ENCODE measurements around the gene ZNF280A. TPM values are rescaled to one million over a fixed set of nuclear protein-coding genes. Genes with fewer than 3 reads are reported as not detected.

The ZNF280A gene
- total and polyA plus RNA-seq, 2 of the 8 experiments (the other 6 are each of a cell fraction or from before 2014, with no cell fraction given) = 0.09 to 0.61 TPM

- Histone ChIP-seq H3K79me1 (ENCODE audit: low read depth, low read length) (no peaks in the 10 kb centered on the region), H3K9me3 (ENCODE audit: insufficient read depth in 2 of 2, low read depth in 1 of 2, low read length in 1 of 2) (peaks cover 6 to 11% of the 10 kb centered on the region in 2 experiments), H4K5ac (ENCODE audit: insufficient read length, low read depth, low read length) (no peak overlapping the region), H2AK5ac (ENCODE audit: low read depth, low read length) (no peak overlapping the region), H2BK5ac (ENCODE audit: low read depth, low read length) (no peak overlapping the region), H3K23ac (ENCODE audit: insufficient read length) (no peak overlapping the region), H2BK15ac (ENCODE audit: low read length) (no peak overlapping the region), H2BK120ac (replicated peaks; ENCODE audit: low read depth, low read length) (no peak overlapping the region), H3K4me3 (ENCODE audit: extremely low read depth in 1 of 4, insufficient read depth in 2 of 4, low read depth in 3 of 4, low read length in 4 of 4) (no peak overlapping the region), H4K91ac (replicated peaks; ENCODE audit: insufficient read length, low read length) (no peak overlapping the region), H4K8ac (ENCODE audit: extremely low read depth, insufficient read depth, low read length) (no peak overlapping the region), H3K4me2 (ENCODE audit: insufficient read depth in 1 of 2, low read depth in 2 of 2, low read length in 2 of 2) (no peak overlapping the region), H4K20me1 (replicated peaks in 1 of 2; ENCODE audit: control insufficient read depth in 1 of 2, insufficient read depth in 2 of 2, low read length in 2 of 2) (no peaks in the 10 kb centered on the region), H2BK12ac (ENCODE audit: low read depth, low read length) (no peak overlapping the region), H3K18ac (ENCODE audit: extremely low read depth, low read length) (no peak overlapping the region), H2AFZ (ENCODE audit: low read length) (no peak overlapping the region), H3K27me3 (replicated peaks in 1 of 4; ENCODE audit: control insufficient read depth in 3 of 4, extremely low read depth in 1 of 4, insufficient read depth in 3 of 4, low read length in 3 of 4) (peaks cover 3 to 25% (median 18%) of the 10 kb centered on the region in 4 experiments; a peak in 5 of 7 replicates), H3K56ac (replicated peaks; ENCODE audit: insufficient read length, low read depth, low read length) (no peak overlapping the region), H3K79me2 (ENCODE audit: control insufficient read depth in 1 of 2, insufficient read depth in 2 of 2, low read length in 2 of 2) (no peaks in the 10 kb centered on the region), H2BK20ac (ENCODE audit: low read length) (no peak overlapping the region), H3K4me1 (replicated peaks in 1 of 4; ENCODE audit: control insufficient read depth in 3 of 4, insufficient read depth in 4 of 4, low read length in 3 of 4) (peaks cover 0 to 10% (median 0%) of the 10 kb centered on the region in 4 experiments; a peak in 1 of 7 replicates), H3K23me2 (ENCODE audit: low read depth, low read length) (no peaks in the 10 kb centered on the region), H3K4ac (replicated peaks; ENCODE audit: insufficient read length, low read depth, low read length) (no peak overlapping the region), H3K9ac (replicated peaks in 1 of 4; ENCODE audit: extremely low read depth in 1 of 4, low read depth in 3 of 4, low read length in 3 of 4) (no peak overlapping the region), H3K14ac (ENCODE audit: insufficient read length) (no peak overlapping the region), H3K27ac (ENCODE audit: low read depth, low read length) (no peak overlapping the region), H3K36me3 (ENCODE audit: control insufficient read depth in 2 of 4, insufficient read depth in 4 of 4, low read length in 3 of 4) (no peaks in the 10 kb centered on the region; a peak in 1 of 8 replicates)
- WGBS, 2 experiments (ENCODE audit: extremely low coverage in 1 of 2, insufficient coverage in 1 of 2, insufficient read length in 1 of 2, insufficient replicate concordance in 2 of 2, low coverage in 1 of 2, low lambda C conversion rate in 2 of 2, missing lambda C conversion rate in 1 of 2) = 79% methylated on average over 7 of the region's 7 CpGs; no CpG with 5 or more reads in 1 of the 2 experiments
- POLR2A ChIA-PET (ENCODE audit: partially characterized antibody) = no interaction called here
- no peak for DNase-seq (ENCODE audit: low read depth in 1 of 2, low spot score in 2 of 2)
- CTCF ChIA-PET (ENCODE audit: partially characterized antibody) = interaction anchor here (0.6 to 12.8 kb wide), 17 partner anchors 8 to 1257 kb away, joined by 3 to 206 read pairs (median 6); partner anchors contain the start of gene ZNF280B
- FAIRE-seq = no peak
- TF ChIP-seq CTCF (IDR thresholded peaks at IDR 0.05; ENCODE audit: control extremely low read depth in 1 of 3, insufficient read depth in 1 of 3, low read depth in 1 of 3, low read length in 3 of 3) = no peak
- no peak for TF ChIP-seq NRF1 (IDR thresholded peaks at IDR 0.05; ENCODE audit: low read depth, low read length)
- TF ChIP-seq CHD2 (IDR thresholded peaks at IDR 0.05; ENCODE audit: low read length) = no peak
- no peak for TF ChIP-seq POU5F1 (IDR thresholded peaks at IDR 0.05; ENCODE audit: low read depth, low read length)
- TF ChIP-seq SP2 (IDR thresholded peaks at IDR 0.05; ENCODE audit: low read length) = no peak
- no peak for TF ChIP-seq YY1 (IDR thresholded peaks at IDR 0.05; ENCODE audit: low read depth, low read length)
- no peak for TF ChIP-seq TCF12 (IDR thresholded peaks at IDR 0.05; ENCODE audit: low read depth, low read length)
- TF ChIP-seq POLR2AphosphoS5 (IDR thresholded peaks at IDR 0.05; ENCODE audit: low read depth, low read length) = no peak
- TF ChIP-seq, protein P1, sequence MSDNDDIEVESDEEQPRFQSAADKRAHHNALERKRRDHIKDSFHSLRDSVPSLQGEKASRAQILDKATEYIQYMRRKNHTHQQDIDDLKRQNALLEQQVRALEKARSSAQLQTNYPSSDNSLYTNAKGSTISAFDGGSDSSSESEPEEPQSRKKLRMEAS (IDR thresholded peaks at IDR 0.05) = no peak
- no peak for TF ChIP-seq BACH1 (IDR thresholded peaks at IDR 0.05; ENCODE audit: low read length)
Measured at GRCh38 chr22:22465094-22465602, 54.9 kb downstream of the ZNF280A start.

All from H1 (cell line).